A549 (cell line): ENCODE results near the gene CYFIP2.

Source experiments
- PHF8 ChIP-seq: fragments of 200-600 bp; sonication (generic); IDR thresholded peaks from 2 replicates; pipeline ENCODE4 v1.6.1; 2016; ENCODE audit warnings: low read depth, mild to moderate bottlenecking, antibody characterized with exemption, moderate library complexity, borderline replicate concordance
- POLR2A ChIP-seq: IDR thresholded peaks from 2 replicates; pipeline ENCODE4 v1.6.1; 2012; ENCODE audit warnings: mild to moderate bottlenecking, low read length

- TF ChIP-seq POLR2A, result no peak
- no peak for TF ChIP-seq PHF8
These were observed 90.7 kb downstream of the CYFIP2 start for GRCh38 chr5:157356576-157356975.
